ENCODE results near the gene JAKMIP2. TPM values are rescaled to one million over a fixed set of nuclear protein-coding genes. Genes with fewer than 3 reads are reported as not detected.

The JAKMIP2 gene
- not detected in 5 replicates for total RNA-seq (2022; extraction: Qiagen RNA extraction)

GRCh38 chr5:147782110-147783028, at the start of gene JAKMIP2:
Gene JAKMIP2, minus strand, starts transcription at chr5:147782728. Its CDS starts 110,922 bp downstream, at chr5:147671806.

GRCh38 chr5:147831465-147831864, 48.9 kb upstream of the JAKMIP2 start, which contains the start of gene SPINK1:
Gene SPINK1, minus strand, starts transcription at chr5:147831671. Its CDS starts 94 bp downstream, at chr5:147831577.

Other genes starting within 250 kb of the JAKMIP2 start
- 0.28 to 1.3 TPM (median 0.58 TPM) in 5 replicates for gene SPINK1, start 48.9 kb upstream of the JAKMIP2 start, total RNA-seq (2022; extraction: Qiagen RNA extraction)
- not detected in 5 replicates for gene SCGB3A2, start 96.0 kb upstream of the JAKMIP2 start, total RNA-seq (2022; extraction: Qiagen RNA extraction)
- not detected in 5 replicates for gene C5orf46, start 123.8 kb upstream of the JAKMIP2 start, total RNA-seq (2022; extraction: Qiagen RNA extraction)